Skeletal muscle satellite cell (primary cell): ENCODE results near the gene SGSM2.

Experiments used
- H3K27me3 ChIP-seq: 2 replicates; pipeline ENCODE4 v1.7.0; 2013; ENCODE audit warnings: low read length; ENCODE audit not compliant: control insufficient read depth, insufficient read depth
- H3K36me3 ChIP-seq: 2 replicates; pipeline ENCODE4 v1.7.0; 2013; ENCODE audit warnings: mild to moderate bottlenecking, control low read depth, low read length; ENCODE audit not compliant: insufficient read depth
- H3K4me1 ChIP-seq: 2 replicates; pipeline ENCODE4 v1.7.0; 2013; ENCODE audit warnings: low read length; ENCODE audit not compliant: control insufficient read depth, insufficient read depth
- H3K4me2 ChIP-seq: 2 replicates; pipeline ENCODE4 v1.7.0; 2013; ENCODE audit warnings: mild to moderate bottlenecking, low read length
- H3K4me3 ChIP-seq: 2 replicates; pipeline ENCODE4 v1.7.0; 2013; ENCODE audit warnings: low read length
- H3K9ac ChIP-seq: 2 replicates; pipeline ENCODE4 v1.7.0; 2013; ENCODE audit warnings: mild to moderate bottlenecking, low read depth, low read length, moderate library complexity
- H3K9me3 ChIP-seq: replicated peaks from 2 replicates; pipeline ENCODE4 v1.7.0; 2013; ENCODE audit warnings: mild to moderate bottlenecking, control low read depth, low read length

The SGSM2 gene

DNA sequence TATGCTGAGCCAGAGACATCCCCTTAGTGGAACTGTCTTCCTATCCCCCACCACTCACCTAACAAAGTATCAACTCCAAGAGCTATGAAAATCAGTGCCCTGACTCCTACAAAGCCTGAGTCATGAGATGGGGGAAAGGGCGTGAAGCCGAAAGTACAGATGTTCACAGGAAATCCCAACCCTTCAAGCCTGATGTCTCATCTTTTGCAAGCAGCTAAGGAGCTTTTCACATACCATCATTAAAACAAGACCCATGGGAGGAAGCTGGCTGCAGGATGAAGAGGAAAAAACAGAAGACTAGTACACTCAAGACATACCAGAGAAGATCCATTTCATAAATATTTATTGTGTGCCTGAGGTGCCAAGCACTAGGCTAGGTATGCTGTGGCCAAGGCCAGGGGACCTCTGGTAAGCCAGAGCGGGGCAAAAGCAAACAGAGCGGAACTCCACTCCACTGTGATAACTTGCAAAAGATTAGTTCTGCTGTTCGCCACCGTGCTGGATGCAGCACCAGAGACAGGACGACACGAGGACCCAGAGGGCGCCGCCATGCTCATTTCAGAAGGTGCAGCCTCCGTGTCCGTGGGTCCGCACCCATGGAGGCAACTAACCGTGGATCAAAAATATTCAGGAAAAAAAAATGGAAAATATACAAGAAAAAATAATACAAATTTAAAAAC is 68.1 kb downstream of the SGSM2 start:
- peaks cover 56% of the 10 kb centered on the region for H3K4me1 ChIP-seq
- H3K4me3 ChIP-seq, result peak overlapping the region; percentile 41
- H3K36me3 ChIP-seq, result no peaks in the 10 kb centered on the region
- H3K9me3 ChIP-seq, result no peaks in the 10 kb centered on the region
- H3K4me2 ChIP-seq, result peak overlapping the region; percentile 69
- no peaks in the 10 kb centered on the region for H3K27me3 ChIP-seq
- peak overlapping the region; percentile 84 for H3K9ac ChIP-seq

DNA sequence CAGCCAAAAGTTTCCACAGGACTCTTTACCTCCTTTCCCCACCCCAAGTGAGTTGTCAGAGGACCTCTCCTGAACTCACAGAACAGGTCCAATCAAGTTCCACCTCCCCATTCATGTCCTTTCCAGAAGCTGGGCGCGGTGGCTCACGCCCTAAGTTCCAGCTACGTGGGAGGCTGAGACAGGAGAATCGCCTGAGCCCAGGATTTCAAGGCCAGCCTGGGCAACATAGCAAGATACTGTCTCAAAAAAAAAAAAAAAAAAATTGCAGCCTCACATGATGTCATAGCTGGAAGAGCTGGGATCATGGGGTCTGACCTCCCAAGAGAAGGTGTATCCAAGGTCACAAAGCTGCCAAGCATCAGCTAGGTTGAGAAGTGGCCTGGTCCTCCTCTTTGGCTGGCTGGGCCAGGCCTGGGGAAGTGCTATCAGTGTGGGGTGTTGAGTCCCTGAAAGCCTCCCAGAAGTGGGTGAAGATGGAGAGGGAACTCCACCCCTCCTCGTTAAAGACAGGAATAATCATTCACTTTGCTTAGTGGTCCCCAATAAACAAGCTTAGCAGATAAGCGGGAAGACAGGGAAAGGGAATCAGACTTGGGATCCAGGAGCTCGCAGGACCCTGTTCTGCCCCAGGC is 69.1 kb downstream of the SGSM2 start:
- Histone ChIP-seq H3K4me3 (peak overlapping the region; percentile 43), H3K36me3 (no peaks in the 10 kb centered on the region), H3K4me2 (peak overlapping the region; percentile 64), H3K27me3 (no peaks in the 10 kb centered on the region), H3K4me1 (peaks cover 56% of the 10 kb centered on the region), H3K9ac (peak overlapping the region; percentile 84), H3K9me3 (no peaks in the 10 kb centered on the region)

GRCh38 chr17:2406903-2407790 is 69.8 kb downstream of the SGSM2 start:
- peak overlapping the region; percentile 64 for H3K4me2 ChIP-seq
- no peaks in the 10 kb centered on the region for H3K9me3 ChIP-seq
- peak overlapping the region; percentile 48 for H3K4me3 ChIP-seq
- peak overlapping the region; percentile 84 for H3K9ac ChIP-seq
- no peaks in the 10 kb centered on the region for H3K27me3 ChIP-seq
- no peaks in the 10 kb centered on the region for H3K36me3 ChIP-seq
- peaks cover 55% of the 10 kb centered on the region for H3K4me1 ChIP-seq

DNA sequence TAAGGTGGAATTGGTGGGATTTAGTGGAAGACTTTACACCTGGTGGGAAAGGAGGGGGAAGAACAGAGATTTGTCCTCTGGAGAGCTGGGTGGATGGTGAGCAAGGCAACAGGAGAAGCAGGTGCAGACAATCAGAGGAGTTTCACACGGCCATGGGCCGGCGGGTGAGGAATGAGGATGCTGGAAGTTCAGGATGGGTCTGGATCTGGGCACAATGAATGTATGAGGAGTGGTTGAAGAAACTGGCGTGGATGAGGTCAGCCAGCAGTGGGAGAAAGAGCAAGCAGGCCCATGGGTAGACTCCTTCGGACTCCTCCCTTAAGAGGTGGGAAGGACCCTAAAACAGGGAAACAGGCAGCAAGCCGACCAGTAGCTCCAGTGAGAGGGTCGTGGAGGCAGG is 73.7 kb downstream of the SGSM2 start:
- H3K9ac ChIP-seq, result no peak overlapping the region
- no peak overlapping the region for H3K4me2 ChIP-seq
- no peaks in the 10 kb centered on the region for H3K27me3 ChIP-seq
- no peaks in the 10 kb centered on the region for H3K9me3 ChIP-seq
- H3K36me3 ChIP-seq, result peaks cover 5% of the 10 kb centered on the region
- H3K4me1 ChIP-seq, result peaks cover 32% of the 10 kb centered on the region
- no peak overlapping the region for H3K4me3 ChIP-seq

DNA sequence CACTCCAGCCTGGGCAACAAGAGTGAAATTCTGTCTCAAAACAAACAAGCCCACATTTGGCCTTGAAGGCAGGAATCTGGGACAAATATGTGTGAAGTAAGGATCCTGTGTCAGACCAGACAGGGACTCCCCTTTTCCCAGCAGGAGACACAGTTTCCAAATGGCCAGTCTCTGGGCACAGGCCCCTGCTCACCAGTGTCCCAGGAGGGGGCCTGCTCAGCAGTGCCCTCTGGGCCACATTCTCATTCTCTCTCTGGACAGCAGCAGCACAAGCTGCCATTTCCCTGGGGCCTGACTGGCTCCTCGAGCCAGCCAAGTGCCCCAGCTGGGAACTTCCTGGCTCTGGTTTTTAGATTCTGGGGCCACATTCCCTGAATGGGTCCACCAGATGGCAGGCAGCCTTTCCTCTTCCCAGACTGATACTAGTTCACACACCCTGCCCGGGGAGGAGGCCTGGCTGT is 75.3 kb downstream of the SGSM2 start:
- Histone ChIP-seq H3K27me3 (no peaks in the 10 kb centered on the region), H3K9ac (peak overlapping the region; percentile 53), H3K4me3 (no peak overlapping the region), H3K4me1 (peaks cover 17% of the 10 kb centered on the region), H3K4me2 (no peak overlapping the region), H3K9me3 (no peaks in the 10 kb centered on the region), H3K36me3 (peaks cover 5% of the 10 kb centered on the region)

DNA sequence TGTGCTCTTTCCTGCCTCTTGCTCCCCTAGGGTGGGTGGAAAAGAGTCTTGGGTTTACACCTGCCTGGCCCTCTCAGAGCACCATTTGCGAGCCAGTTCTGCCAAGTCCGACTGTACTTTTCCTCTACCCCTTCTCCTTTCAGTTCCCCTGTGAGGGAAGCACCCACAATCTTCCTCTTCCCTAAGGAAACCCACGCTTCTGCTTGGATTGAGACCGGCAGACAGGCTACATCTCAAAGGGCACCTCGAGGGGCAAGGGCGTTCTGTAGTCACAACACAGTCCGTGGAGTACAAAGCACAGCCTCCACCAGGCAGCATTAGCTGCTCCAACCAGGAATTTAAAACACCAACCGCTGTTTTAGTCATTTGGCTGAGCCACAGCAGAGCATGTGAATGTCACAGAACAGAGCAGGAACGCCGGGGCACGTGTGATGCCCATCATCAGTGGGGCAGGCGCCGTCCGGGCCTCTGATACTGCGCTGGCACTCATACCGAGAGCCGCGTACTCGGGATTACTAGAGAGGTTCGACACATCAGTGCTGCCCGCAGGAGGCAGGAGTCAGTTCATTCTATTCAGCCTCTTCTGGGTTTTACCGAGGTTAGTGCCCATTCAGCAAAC is 77.3 kb downstream of the SGSM2 start:
- no peaks in the 10 kb centered on the region for H3K27me3 ChIP-seq
- H3K9ac ChIP-seq, result no peak overlapping the region
- H3K36me3 ChIP-seq, result peaks cover 10% of the 10 kb centered on the region
- no peak overlapping the region for H3K4me2 ChIP-seq
- H3K4me3 ChIP-seq, result no peak overlapping the region
- H3K4me1 ChIP-seq, result peaks cover 18% of the 10 kb centered on the region
- no peaks in the 10 kb centered on the region for H3K9me3 ChIP-seq

DNA sequence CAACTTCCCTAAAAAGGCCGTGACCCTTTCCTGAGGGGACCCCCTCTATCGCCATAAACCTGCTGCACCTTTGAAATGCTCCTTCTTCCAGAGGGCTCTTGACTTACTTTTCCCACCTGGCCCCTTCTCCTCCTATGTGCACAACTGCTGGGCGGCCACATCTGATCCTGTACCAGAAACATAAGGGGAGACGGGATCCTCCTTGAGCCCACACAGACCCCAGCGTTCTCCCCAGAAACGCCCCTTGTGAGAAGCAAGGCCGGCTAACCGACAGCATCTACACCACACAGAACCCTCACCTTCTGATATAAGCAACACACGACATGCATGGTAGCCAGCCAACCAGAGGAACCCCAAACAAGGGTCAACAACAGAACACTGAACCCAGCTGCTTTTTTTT is 77.8 kb downstream of the SGSM2 start:
- Histone ChIP-seq H3K4me3 (no peak overlapping the region), H3K27me3 (no peaks in the 10 kb centered on the region), H3K9me3 (no peaks in the 10 kb centered on the region), H3K9ac (no peak overlapping the region), H3K4me1 (peaks cover 18% of the 10 kb centered on the region), H3K4me2 (no peak overlapping the region), H3K36me3 (peaks cover 16% of the 10 kb centered on the region)

DNA sequence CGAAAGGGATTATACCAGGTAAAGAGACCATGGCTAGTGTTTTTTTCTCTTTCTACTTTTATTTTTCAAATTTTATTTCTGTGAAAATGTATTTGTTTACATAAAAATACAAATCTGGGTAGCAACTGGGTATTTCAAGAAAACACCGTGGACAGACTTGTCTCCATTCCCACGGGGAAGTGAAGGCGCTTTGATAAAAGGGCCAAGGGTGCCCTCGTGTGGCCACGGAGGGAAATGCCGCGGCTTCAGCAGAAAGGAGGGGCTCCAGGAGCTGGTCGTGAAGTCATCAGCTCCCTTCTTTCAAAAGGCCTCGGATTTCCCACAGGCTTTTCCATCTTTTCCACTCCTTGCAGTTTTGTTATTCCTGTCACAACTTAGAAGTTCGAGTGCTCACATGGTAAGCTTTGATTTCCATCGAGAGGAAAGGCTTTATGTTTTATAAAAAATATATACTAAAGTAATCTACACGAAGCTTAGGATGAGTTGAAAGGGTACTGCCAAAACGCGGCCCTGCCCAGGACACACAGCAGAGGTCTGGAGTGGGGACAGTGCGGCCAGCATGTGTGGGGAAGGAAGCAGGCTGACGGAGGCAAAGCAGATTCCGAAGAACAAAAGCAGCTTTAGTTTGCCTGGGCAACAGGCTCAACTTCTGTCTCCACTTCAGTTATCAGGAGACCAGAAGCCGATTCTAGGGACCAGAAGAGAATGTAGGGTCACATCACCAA is 78.9 kb downstream of the SGSM2 start:
- Histone ChIP-seq H3K9me3 (no peaks in the 10 kb centered on the region), H3K4me2 (no peak overlapping the region), H3K4me1 (peaks cover 18% of the 10 kb centered on the region), H3K4me3 (no peak overlapping the region), H3K36me3 (peaks cover 19% of the 10 kb centered on the region), H3K9ac (peak overlapping the region; percentile 48), H3K27me3 (no peaks in the 10 kb centered on the region)

- no peak overlapping the region for H3K9ac ChIP-seq
- H3K9me3 ChIP-seq, result no peaks in the 10 kb centered on the region
- H3K4me1 ChIP-seq, result peaks cover 8% of the 10 kb centered on the region
- H3K4me2 ChIP-seq, result no peak overlapping the region
- peaks cover 19% of the 10 kb centered on the region for H3K36me3 ChIP-seq
- H3K27me3 ChIP-seq, result no peaks in the 10 kb centered on the region
- no peak overlapping the region for H3K4me3 ChIP-seq
Observed at GRCh38 chr17:2418572-2418971, 81.3 kb downstream of the SGSM2 start.

DNA sequence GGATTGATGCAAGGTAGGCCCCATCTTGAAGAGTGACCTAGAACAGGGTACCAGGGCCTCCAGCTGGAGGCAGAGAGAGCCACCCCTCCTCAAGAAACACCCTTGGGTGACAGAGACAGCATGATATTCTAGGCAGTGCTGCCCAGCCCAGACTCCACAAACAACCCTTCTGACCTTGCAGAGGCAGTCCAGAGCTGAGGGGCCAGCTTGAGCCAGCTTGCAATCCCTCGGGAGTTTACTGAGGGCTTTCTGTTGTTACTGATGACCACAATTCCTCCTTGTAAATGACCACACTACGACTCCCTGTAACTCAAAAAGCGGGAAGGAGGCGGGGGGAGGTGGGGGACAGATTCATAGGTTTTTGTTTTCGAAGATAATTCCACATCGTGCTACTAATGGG is 82.2 kb downstream of the SGSM2 start:
- Histone ChIP-seq H3K36me3 (peaks cover 19% of the 10 kb centered on the region), H3K9me3 (no peaks in the 10 kb centered on the region), H3K9ac (no peak overlapping the region), H3K27me3 (no peaks in the 10 kb centered on the region), H3K4me3 (no peak overlapping the region), H3K4me2 (no peak overlapping the region), H3K4me1 (peaks cover 8% of the 10 kb centered on the region)
